Ishikawa (cell line): Measurements from ENCODE around the gene GINS2.

Experiments used
- CEBPB ChIP-seq: IDR thresholded peaks from 2 replicates; pipeline ENCODE4 v1.6.1; 2012
- CREB1 ChIP-seq: IDR thresholded peaks from 2 replicates; pipeline ENCODE4 v1.6.1; 2012; ENCODE audit warnings: low read depth
- EGR1 ChIP-seq: IDR thresholded peaks from 2 replicates; pipeline ENCODE4 v1.6.1; 2012
- EP300 ChIP-seq: IDR thresholded peaks from 2 replicates; pipeline ENCODE4 v1.6.1; 2012; ENCODE audit warnings: borderline replicate concordance
- FOXM1 ChIP-seq: IDR thresholded peaks from 2 replicates; pipeline ENCODE4 v1.6.1; 2012; ENCODE audit warnings: low read depth, borderline replicate concordance
- MAX ChIP-seq: IDR thresholded peaks from 2 replicates; pipeline ENCODE4 v1.6.1; 2012
- NFIC ChIP-seq: IDR thresholded peaks from 2 replicates; pipeline ENCODE4 v1.6.1; 2012
- RAD21 ChIP-seq: IDR thresholded peaks from 2 replicates; pipeline ENCODE4 v1.6.1; 2012; ENCODE audit warnings: low read depth
- REST ChIP-seq: IDR thresholded peaks from 2 replicates; pipeline ENCODE4 v1.6.1; 2012; ENCODE audit warnings: low read depth, mild to moderate bottlenecking
- TAF1 ChIP-seq: IDR thresholded peaks from 2 replicates; pipeline ENCODE4 v1.6.1; 2012; ENCODE audit warnings: low read depth, mild to moderate bottlenecking
- TCF12 ChIP-seq: IDR thresholded peaks from 2 replicates; pipeline ENCODE4 v1.6.1; 2012; ENCODE audit warnings: low read depth
- TEAD4 ChIP-seq: IDR thresholded peaks from 2 replicates; pipeline ENCODE4 v1.6.1; 2012
- USF1 ChIP-seq: IDR thresholded peaks from 2 replicates; pipeline ENCODE4 v1.6.1; 2012
- YY1 ChIP-seq: IDR thresholded peaks from 2 replicates; pipeline ENCODE4 v1.6.1; 2012; ENCODE audit warnings: low read depth
- ZBTB7A ChIP-seq: IDR thresholded peaks from 2 replicates; pipeline ENCODE4 v1.6.1; 2012; ENCODE audit warnings: low read depth

GINS2 gene

GRCh38 chr16:85680352-85680944, 8.3 kb downstream of the GINS2 start:
- TF ChIP-seq EP300 = no peak
- TF ChIP-seq CREB1 = no peak
- no peak for TF ChIP-seq RAD21
- TF ChIP-seq YY1 = no peak
- TF ChIP-seq EGR1 = no peak
- no peak for TF ChIP-seq FOXM1
- TF ChIP-seq TEAD4 = no peak
- TF ChIP-seq TAF1 = no peak
- TF ChIP-seq MAX = no peak
- no peak for TF ChIP-seq NFIC
- no peak for TF ChIP-seq TCF12
- no peak for TF ChIP-seq REST
- no peak for TF ChIP-seq USF1
- TF ChIP-seq CEBPB = no peak
- no peak for TF ChIP-seq ZBTB7A

- TF ChIP-seq RAD21 = no peak
- TF ChIP-seq EGR1 = no peak
- TF ChIP-seq REST = no peak
- TF ChIP-seq TAF1 = no peak
- TF ChIP-seq CEBPB = no peak
- TF ChIP-seq EP300 = no peak
- no peak for TF ChIP-seq TCF12
- TF ChIP-seq FOXM1 = no peak
- TF ChIP-seq TEAD4 = no peak
- TF ChIP-seq USF1 = no peak
- TF ChIP-seq NFIC = no peak
- no peak for TF ChIP-seq MAX
- no peak for TF ChIP-seq YY1
- TF ChIP-seq ZBTB7A = no peak
- TF ChIP-seq CREB1 = no peak
Observed at GRCh38 chr16:85679870-85680269, 8.9 kb downstream of the GINS2 start.

GRCh38 chr16:85678821-85679220, 9.9 kb downstream of the GINS2 start:
- TF ChIP-seq EP300 = no peak
- no peak for TF ChIP-seq RAD21
- TF ChIP-seq CREB1 = no peak
- TF ChIP-seq TEAD4 = no peak
- no peak for TF ChIP-seq TCF12
- no peak for TF ChIP-seq CEBPB
- no peak for TF ChIP-seq EGR1
- TF ChIP-seq ZBTB7A = no peak
- TF ChIP-seq YY1 = no peak
- no peak for TF ChIP-seq REST
- TF ChIP-seq MAX = no peak
- TF ChIP-seq USF1 = no peak
- TF ChIP-seq NFIC = no peak
- TF ChIP-seq TAF1 = no peak
- TF ChIP-seq FOXM1 = no peak

- TF ChIP-seq CREB1 = no peak
- no peak for TF ChIP-seq NFIC
- TF ChIP-seq FOXM1 = no peak
- no peak for TF ChIP-seq REST
- no peak for TF ChIP-seq TCF12
- TF ChIP-seq EGR1 = no peak
- no peak for TF ChIP-seq CEBPB
- TF ChIP-seq TEAD4 = no peak
- TF ChIP-seq USF1 = no peak
- TF ChIP-seq EP300 = no peak
- TF ChIP-seq RAD21 = no peak
- no peak for TF ChIP-seq TAF1
- no peak for TF ChIP-seq MAX
Observed at GRCh38 chr16:85678016-85678415, 10.7 kb downstream of the GINS2 start.
